Colonic mucosa (tissue), 4 donors: ENCODE data around the gene EYA4. TPM values are rescaled to one million over a fixed set of nuclear protein-coding genes. Genes with fewer than 3 reads are reported as not detected.

Experiments
- DNase-seq: peaks from one replicate; pipeline ENCODE4 v3.0.0-alpha.2; 2020
- H3K27ac ChIP-seq: fragments of 200-600 bp; one replicate; pipeline ENCODE4 v1.8.0; 2021
- H3K27me3 ChIP-seq: fragments of 200-600 bp; one replicate; pipeline ENCODE4 v1.8.0; 2021
- H3K36me3 ChIP-seq: fragments of 200-600 bp; one replicate; pipeline ENCODE4 v1.8.0; 2021
- H3K4me1 ChIP-seq: fragments of 200-600 bp; one replicate; pipeline ENCODE4 v1.8.0; 2021; ENCODE audit warnings: mild to moderate bottlenecking
- H3K4me3 ChIP-seq: fragments of 200-600 bp; one replicate; pipeline ENCODE4 v1.8.0; 2021
- H3K9ac ChIP-seq, 2 donors: one replicate each; pipeline ENCODE4 v1.7.0; 2013; ENCODE audit warnings: control low read depth in 2 of 2, low read depth in 2 of 2, low read length in 2 of 2
- H3K9me3 ChIP-seq: fragments of 200-600 bp; one replicate; pipeline ENCODE4 v1.8.0; 2021
- CTCF ChIP-seq: fragments of 200-600 bp; IDR thresholded peaks from one replicate; pipeline ENCODE4 v1.8.0; 2022; ENCODE audit warnings: antibody characterized with exemption, mild to moderate bottlenecking
- intact Hi-C: fragments of 100-400 bp; cut with DNase I; formaldehyde crosslinking; loops from one replicate; pipeline ENCODE4 v1.14.1; 2022
- total RNA-seq, 2 donors: library from RNA; stranded (reverse); fragmentation: NEBNext Ultra II Directional in 1 of 2; extraction: Animal tissue kit (Norgen Biotek cat#: 25700) in 1 of 2; gene quantifications; one replicate each; pipeline ENCODE4 v1.2.1, GENCODE V29; 2021
- donor health status: healthy.
- donor health status: DM: no; HTN: no; CAD: no.
- donor health status: DM: no; HTN: no; CAD: no.

EYA4 gene
- total RNA-seq, 2 donors from 2014 or later: 0.05 TPM; not detected in 1

- DNase-seq: no peak
- Histone ChIP-seq H3K27me3 (no peaks in the 10 kb centered on the region), H3K4me1 (no peaks in the 10 kb centered on the region), H3K9me3 (no peaks in the 10 kb centered on the region), H3K9ac (no peak overlapping the region), H3K4me3 (no peak overlapping the region), H3K27ac (no peak overlapping the region), H3K36me3 (no peaks in the 10 kb centered on the region)
- intact Hi-C loops: no loop called here
- no peak for TF ChIP-seq CTCF
These were observed 127.5 kb downstream of the EYA4 start for GRCh38 chr6:133368664-133369063.

GRCh38 chr6:133369773-133370272 lies 128.7 kb downstream of the EYA4 start:
- H3K9me3 ChIP-seq: no peaks in the 10 kb centered on the region
- intact Hi-C loops: no loop called here
- DNase-seq: no peak
- H3K4me1 ChIP-seq: no peaks in the 10 kb centered on the region
- no peaks in the 10 kb centered on the region for H3K36me3 ChIP-seq
- no peak overlapping the region for H3K27ac ChIP-seq
- TF ChIP-seq CTCF: no peak
- no peaks in the 10 kb centered on the region for H3K27me3 ChIP-seq
- H3K4me3 ChIP-seq: no peak overlapping the region
- H3K9ac ChIP-seq: no peak overlapping the region

GRCh38 chr6:133376743-133377142 lies 135.6 kb downstream of the EYA4 start:
- H3K9me3 ChIP-seq: no peaks in the 10 kb centered on the region
- no peaks in the 10 kb centered on the region for H3K27me3 ChIP-seq
- no peak overlapping the region for H3K9ac ChIP-seq
- H3K4me1 ChIP-seq: no peaks in the 10 kb centered on the region
- DNase-seq: no peak
- H3K27ac ChIP-seq: no peak overlapping the region
- intact Hi-C loops: no loop called here
- TF ChIP-seq CTCF: no peak
- no peak overlapping the region for H3K4me3 ChIP-seq
- H3K36me3 ChIP-seq: no peaks in the 10 kb centered on the region

- no peak overlapping the region for H3K4me3 ChIP-seq
- no peaks in the 10 kb centered on the region for H3K9me3 ChIP-seq
- DNase-seq: no peak
- intact Hi-C loops: no loop called here
- H3K27ac ChIP-seq: no peak overlapping the region
- H3K27me3 ChIP-seq: no peaks in the 10 kb centered on the region
- H3K4me1 ChIP-seq: no peaks in the 10 kb centered on the region
- no peak overlapping the region for H3K9ac ChIP-seq
- no peaks in the 10 kb centered on the region for H3K36me3 ChIP-seq
- no peak for TF ChIP-seq CTCF
These were observed 136.1 kb downstream of the EYA4 start for GRCh38 chr6:133377219-133377618.

- intact Hi-C loops: no loop called here
- Histone ChIP-seq H3K9ac (no peak overlapping the region), H3K36me3 (no peaks in the 10 kb centered on the region), H3K27ac (no peak overlapping the region), H3K4me3 (no peak overlapping the region), H3K4me1 (no peaks in the 10 kb centered on the region), H3K9me3 (no peaks in the 10 kb centered on the region), H3K27me3 (no peaks in the 10 kb centered on the region)
- no peak for TF ChIP-seq CTCF
- no peak for DNase-seq
These were observed 138.9 kb downstream of the EYA4 start for GRCh38 chr6:133380047-133380446.
